Peyer's patch (tissue), 4 donors: ENCODE data around the gene COL27A1.

Source experiments
- POLR2A ChIP-seq, 2 donors: fragments of 450-650 bp; IDR thresholded peaks; one replicate each; pipeline ENCODE4 v1.5.1; 2017; ENCODE audit warnings: antibody characterized with exemption in 2 of 2, mild to moderate bottlenecking in 2 of 2, moderate library complexity in 2 of 2
- TF ChIP-seq, protein P1 (sequence below), 6 experiments: fragments of 450-650 bp in 4 of 6; fragments of 200-600 bp in 2 of 6; sonication (generic) in 1 of 6; IDR thresholded peaks; one replicate each; pipeline ENCODE4 v1.5.1; 2017 to 2019; ENCODE audit warnings: antibody characterized with exemption in 6 of 6, mild to moderate bottlenecking in 3 of 6, moderate library complexity in 1 of 6

DNA sequence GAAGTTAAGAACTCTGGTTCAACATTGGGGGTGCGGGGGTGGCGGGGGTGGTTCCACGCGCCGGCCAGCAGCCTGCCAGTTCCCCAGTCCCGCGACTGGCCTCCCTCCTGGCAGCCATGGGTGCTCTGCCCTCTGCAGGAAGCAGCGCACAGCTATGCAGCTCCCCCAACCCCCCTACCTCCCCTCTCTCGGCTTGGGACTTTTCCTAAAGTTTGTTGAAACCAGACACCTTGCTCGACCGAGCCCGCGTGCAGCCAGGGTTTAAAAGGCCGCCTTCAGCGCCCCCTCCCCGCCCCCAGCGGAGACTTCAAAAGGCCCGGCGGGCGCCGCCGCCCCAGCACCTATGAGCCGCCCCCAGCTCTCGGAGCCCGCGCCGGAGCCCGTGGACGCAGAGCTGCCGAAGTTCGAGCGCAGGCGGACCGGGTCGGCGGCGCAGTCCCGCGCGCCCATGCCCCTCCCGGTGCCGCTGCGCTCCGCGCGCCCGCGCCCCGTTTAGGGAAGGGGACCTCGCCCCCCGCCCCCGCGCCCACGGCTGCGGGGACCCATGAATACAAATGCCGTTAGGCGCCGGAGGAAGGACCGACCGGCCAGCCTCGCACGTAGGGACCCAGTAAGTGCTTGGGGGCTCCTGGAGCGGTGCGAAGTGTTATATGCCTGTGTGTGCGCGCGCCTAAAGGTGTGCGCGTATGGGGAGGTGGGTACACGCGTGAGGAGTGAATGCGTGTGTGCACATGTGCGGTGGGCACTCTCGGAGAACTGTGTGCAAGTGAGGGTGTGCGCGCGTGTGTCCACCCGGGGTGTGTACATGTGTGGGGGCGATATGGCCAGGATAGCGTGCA, 1.4 kb upstream of the COL27A1 start:
- TF ChIP-seq, protein P1, sequence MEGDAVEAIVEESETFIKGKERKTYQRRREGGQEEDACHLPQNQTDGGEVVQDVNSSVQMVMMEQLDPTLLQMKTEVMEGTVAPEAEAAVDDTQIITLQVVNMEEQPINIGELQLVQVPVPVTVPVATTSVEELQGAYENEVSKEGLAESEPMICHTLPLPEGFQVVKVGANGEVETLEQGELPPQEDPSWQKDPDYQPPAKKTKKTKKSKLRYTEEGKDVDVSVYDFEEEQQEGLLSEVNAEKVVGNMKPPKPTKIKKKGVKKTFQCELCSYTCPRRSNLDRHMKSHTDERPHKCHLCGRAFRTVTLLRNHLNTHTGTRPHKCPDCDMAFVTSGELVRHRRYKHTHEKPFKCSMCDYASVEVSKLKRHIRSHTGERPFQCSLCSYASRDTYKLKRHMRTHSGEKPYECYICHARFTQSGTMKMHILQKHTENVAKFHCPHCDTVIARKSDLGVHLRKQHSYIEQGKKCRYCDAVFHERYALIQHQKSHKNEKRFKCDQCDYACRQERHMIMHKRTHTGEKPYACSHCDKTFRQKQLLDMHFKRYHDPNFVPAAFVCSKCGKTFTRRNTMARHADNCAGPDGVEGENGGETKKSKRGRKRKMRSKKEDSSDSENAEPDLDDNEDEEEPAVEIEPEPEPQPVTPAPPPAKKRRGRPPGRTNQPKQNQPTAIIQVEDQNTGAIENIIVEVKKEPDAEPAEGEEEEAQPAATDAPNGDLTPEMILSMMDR (IDR thresholded peaks at IDR 0.05): no peak
- TF ChIP-seq POLR2A (IDR thresholded peaks at IDR 0.05): no peak
